Measurements from ENCODE around the gene LCP2.

GRCh38 chr5:170223906-170224305, 73.7 kb downstream of the LCP2 start:
- no peak for TF ChIP-seq CTCF (IDR thresholded peaks at IDR 0.05)
- TF ChIP-seq EZH2 (IDR thresholded peaks at IDR 0.05), result no peak
